Activated naive CD4-positive, alpha-beta T cell treated with anti-CD3 and anti-CD28 coated beads, Interleukin-2, amount 10 ng/mL, durations not matched to agents 7 days and 5 days (primary cell): ENCODE results near the gene ARHGEF16.

Source experiments
- CTCF ChIA-PET: fragments of 350-600 bp; sonication (Branson Sonifier 250); formaldehyde crosslinking; loops from one replicate; lab custom pipeline; 2021; ENCODE audit warnings: antibody characterized with exemption; lab: Charles Lee
- DNase-seq: peaks from one replicate; pipeline ENCODE4 v3.0.0-alpha.2; 2020
- H3K27ac Mint-ChIP-seq: one replicate; pipeline ENCODE4 v1.8.0; 2021; ENCODE audit warnings: mild to moderate bottlenecking, moderate library complexity, mixed read lengths
- H3K27me3 Mint-ChIP-seq: one replicate; pipeline ENCODE4 v1.8.0; 2021; ENCODE audit warnings: mild to moderate bottlenecking, mixed read lengths
- H3K36me3 Mint-ChIP-seq: one replicate; pipeline ENCODE4 v1.8.0; 2021; ENCODE audit warnings: mixed read lengths
- H3K4me1 Mint-ChIP-seq: one replicate; pipeline ENCODE4 v1.8.0; 2021; ENCODE audit warnings: mixed read lengths
- H3K4me3 Mint-ChIP-seq: one replicate; pipeline ENCODE4 v1.8.0; 2021; ENCODE audit warnings: mild to moderate bottlenecking, moderate library complexity, mixed read lengths
- H3K9me3 Mint-ChIP-seq: one replicate; pipeline ENCODE4 v1.8.0; 2021; ENCODE audit warnings: mixed read lengths

The ARHGEF16 gene

DNA sequence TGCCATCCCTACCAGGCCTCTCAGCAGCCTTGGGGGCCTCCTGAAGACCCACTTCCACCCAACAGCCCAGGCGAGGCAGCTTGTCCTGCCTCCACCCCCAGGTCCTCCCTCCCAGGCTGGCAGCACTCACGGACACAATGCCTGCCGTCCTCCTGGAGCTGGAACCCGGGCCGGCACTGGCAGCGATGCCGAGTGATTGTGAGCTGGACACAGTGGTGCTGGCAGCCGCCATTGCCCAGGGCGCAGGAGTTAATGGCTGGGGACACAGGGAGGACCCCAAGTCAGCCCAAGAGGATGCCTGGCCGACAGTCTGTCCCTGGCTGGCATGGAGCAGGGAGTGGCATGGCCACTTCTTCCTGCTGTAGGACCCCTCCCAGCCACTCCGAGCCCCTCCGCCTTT lies 60.8 kb downstream of the ARHGEF16 start:
- CTCF ChIA-PET, result no interaction called here
- H3K36me3 Mint-ChIP-seq, result no peaks in the 10 kb centered on the region
- H3K9me3 Mint-ChIP-seq, result peaks cover 1% of the 10 kb centered on the region
- no peaks in the 10 kb centered on the region for H3K4me1 Mint-ChIP-seq
- H3K4me3 Mint-ChIP-seq, result no peak overlapping the region
- DNase-seq, result no peak
- H3K27me3 Mint-ChIP-seq, result no peaks in the 10 kb centered on the region
- H3K27ac Mint-ChIP-seq, result no peak overlapping the region

DNA sequence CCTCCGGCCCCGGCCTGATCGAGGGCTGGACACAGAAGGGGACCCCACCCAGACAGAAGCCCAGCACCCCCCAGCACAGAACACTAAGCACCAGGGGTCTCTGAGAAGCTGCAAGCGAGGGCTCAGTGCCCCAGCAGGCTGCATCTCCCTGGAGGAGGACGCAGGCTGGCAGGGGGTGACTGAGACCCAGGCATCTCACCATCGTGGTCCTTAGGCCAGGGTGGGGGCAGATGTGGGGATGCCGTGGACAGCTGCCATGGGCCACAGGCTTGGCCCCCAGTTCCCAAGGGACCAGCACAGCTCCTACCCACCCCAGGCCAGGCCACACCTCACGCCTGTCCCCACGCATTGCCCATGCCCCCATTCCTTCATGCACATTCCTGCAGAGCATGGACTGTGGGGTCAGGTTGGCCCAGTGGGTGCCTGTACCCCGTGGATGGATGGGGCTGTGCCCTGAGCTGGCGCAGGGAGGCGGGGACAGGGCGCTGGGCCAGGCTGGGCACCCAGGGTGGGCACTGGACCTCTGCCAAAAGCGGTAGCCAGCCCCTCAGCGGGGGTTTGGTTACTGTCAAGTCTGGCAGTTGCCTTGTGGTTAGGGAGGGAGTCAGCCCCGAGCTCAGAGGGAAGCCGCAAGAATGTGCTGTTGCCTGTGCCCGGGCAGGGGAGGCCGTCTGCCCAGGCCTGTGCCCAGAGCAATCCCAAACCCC lies 61.5 kb downstream of the ARHGEF16 start:
- Mint-ChIP-seq H3K27me3 (no peaks in the 10 kb centered on the region), H3K9me3 (peaks cover 1% of the 10 kb centered on the region), H3K27ac (no peak overlapping the region), H3K4me1 (no peaks in the 10 kb centered on the region), H3K36me3 (no peaks in the 10 kb centered on the region), H3K4me3 (no peak overlapping the region)
- CTCF ChIA-PET, result interaction anchor here (0.8 kb wide), 1 partner anchor 104 kb away, joined by 3 read pairs; no protein-coding TSS in a partner anchor
- no peak for DNase-seq

DNA sequence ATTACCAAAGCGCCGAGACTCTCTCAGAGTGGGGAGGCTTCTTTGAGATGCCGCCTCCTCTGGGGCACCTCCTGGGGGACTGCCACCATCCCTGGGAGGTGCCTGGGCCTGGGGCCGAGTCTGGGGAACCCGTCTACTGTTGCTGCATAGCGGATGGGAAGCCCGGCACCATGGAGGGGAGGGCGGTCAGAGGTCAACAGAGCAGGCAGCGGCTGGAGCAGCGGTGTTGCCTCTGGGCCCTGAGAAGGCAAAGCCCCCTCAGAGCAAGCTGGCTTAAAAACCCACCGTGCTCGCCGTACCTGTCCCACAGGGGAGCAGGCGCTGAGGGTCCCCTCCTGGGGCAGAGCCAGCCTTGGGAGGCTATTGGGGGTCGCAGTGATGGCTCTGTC lies 62.0 kb downstream of the ARHGEF16 start:
- no peaks in the 10 kb centered on the region for H3K36me3 Mint-ChIP-seq
- no peak for DNase-seq
- peaks cover 1% of the 10 kb centered on the region for H3K9me3 Mint-ChIP-seq
- no peak overlapping the region for H3K4me3 Mint-ChIP-seq
- no peaks in the 10 kb centered on the region for H3K4me1 Mint-ChIP-seq
- no peak overlapping the region for H3K27ac Mint-ChIP-seq
- CTCF ChIA-PET, result interaction anchor here (0.8 kb wide), 1 partner anchor 103 kb away, joined by 3 read pairs; no protein-coding TSS in a partner anchor
- no peaks in the 10 kb centered on the region for H3K27me3 Mint-ChIP-seq

DNA sequence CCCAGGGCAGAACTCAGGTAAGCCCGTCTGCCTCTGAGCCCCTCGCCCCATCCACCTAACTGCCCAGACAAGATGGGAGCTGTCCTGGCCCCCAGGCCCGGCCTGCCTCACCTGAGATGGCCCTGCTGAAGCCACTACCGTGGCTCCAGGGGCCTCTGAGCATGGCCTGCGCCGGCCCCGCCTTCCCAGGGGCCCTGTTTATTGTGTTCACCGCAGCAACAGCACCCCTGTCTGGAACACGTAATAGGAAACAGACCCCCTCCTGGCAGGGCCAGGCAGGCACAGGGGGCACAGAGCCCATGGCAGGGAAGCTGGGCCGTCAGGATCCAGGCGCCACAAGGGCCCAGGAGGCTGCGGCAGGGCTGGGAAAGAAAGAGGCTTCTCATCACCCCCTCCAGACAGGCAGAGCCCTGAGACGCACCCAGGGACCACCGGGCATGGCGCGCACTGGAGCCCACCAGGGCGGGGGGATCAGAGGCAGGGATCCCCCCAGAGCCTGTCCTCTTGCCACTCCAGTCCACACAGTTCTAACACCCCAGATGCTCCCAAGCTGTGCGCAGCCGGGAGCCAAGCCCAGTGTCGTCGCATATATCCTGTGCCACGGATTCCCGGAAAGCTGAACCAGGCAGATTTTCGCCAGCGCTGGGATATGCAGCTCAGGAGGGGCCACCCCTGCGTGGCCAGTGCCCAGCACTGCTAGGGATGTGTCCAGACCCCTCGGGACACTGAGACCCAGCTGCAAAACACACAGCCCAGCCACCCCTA lies 62.6 kb downstream of the ARHGEF16 start:
- H3K4me1 Mint-ChIP-seq, result no peaks in the 10 kb centered on the region
- DNase-seq, result no peak
- H3K27ac Mint-ChIP-seq, result no peak overlapping the region
- CTCF ChIA-PET, result no interaction called here
- H3K36me3 Mint-ChIP-seq, result no peaks in the 10 kb centered on the region
- peaks cover 1% of the 10 kb centered on the region for H3K9me3 Mint-ChIP-seq
- no peaks in the 10 kb centered on the region for H3K27me3 Mint-ChIP-seq
- no peak overlapping the region for H3K4me3 Mint-ChIP-seq

DNA sequence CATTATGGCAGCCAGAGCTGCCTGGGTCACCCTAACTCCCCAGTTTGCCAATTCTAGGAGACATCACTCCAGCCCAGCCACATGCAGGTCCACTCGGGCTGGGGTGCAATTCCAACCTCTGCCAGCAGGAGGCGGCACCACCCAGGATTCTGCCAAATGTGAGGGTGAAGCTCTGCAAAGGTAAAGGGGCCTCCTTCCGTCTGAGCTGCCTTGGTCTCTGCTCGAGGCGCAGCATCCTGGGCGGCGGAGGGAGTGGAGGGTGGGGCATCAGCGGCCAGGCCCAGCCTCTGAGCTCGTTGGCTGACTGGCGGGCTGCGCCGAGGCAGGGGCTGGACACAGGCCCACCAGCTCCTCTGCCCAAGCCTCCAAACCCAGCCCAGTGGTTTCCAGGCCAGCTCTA lies 63.8 kb downstream of the ARHGEF16 start:
- H3K27ac Mint-ChIP-seq, result no peak overlapping the region
- no peak overlapping the region for H3K4me3 Mint-ChIP-seq
- peak; percentile 50 for DNase-seq
- H3K36me3 Mint-ChIP-seq, result no peaks in the 10 kb centered on the region
- H3K9me3 Mint-ChIP-seq, result peaks cover 1% of the 10 kb centered on the region
- CTCF ChIA-PET, result interaction anchor here (0.8 to 1.0 kb wide), 3 partner anchors 24 to 103 kb away, joined by 3 read pairs; no protein-coding TSS in a partner anchor
- no peaks in the 10 kb centered on the region for H3K27me3 Mint-ChIP-seq
- no peaks in the 10 kb centered on the region for H3K4me1 Mint-ChIP-seq

DNA sequence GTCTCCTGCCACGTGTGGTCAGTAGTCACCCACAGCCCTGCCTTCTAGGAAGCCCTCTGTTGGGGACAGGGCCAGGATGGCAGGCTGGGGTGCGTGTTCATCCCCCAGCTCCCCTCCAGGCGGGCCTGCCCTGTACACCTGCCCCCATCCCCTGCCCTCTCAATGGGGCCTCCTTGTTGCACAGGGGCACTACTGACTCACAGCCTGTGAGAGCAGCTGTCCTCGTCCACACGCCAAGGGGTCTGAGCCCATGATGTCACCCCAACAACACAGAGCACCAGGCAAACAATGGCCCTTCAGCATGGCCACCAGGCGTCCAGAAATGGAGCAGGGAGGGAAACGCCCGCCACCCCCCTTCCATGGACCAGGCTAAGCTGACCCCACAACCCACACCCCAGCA lies 64.3 kb downstream of the ARHGEF16 start:
- no peaks in the 10 kb centered on the region for H3K36me3 Mint-ChIP-seq
- no peak overlapping the region for H3K4me3 Mint-ChIP-seq
- DNase-seq, result no peak
- H3K9me3 Mint-ChIP-seq, result peaks cover 1% of the 10 kb centered on the region
- H3K27me3 Mint-ChIP-seq, result no peaks in the 10 kb centered on the region
- no peaks in the 10 kb centered on the region for H3K4me1 Mint-ChIP-seq
- no peak overlapping the region for H3K27ac Mint-ChIP-seq
- CTCF ChIA-PET, result interaction anchor here (0.8 to 1.0 kb wide), 2 partner anchors 24 to 103 kb away, joined by 3 read pairs; no protein-coding TSS in a partner anchor

DNA sequence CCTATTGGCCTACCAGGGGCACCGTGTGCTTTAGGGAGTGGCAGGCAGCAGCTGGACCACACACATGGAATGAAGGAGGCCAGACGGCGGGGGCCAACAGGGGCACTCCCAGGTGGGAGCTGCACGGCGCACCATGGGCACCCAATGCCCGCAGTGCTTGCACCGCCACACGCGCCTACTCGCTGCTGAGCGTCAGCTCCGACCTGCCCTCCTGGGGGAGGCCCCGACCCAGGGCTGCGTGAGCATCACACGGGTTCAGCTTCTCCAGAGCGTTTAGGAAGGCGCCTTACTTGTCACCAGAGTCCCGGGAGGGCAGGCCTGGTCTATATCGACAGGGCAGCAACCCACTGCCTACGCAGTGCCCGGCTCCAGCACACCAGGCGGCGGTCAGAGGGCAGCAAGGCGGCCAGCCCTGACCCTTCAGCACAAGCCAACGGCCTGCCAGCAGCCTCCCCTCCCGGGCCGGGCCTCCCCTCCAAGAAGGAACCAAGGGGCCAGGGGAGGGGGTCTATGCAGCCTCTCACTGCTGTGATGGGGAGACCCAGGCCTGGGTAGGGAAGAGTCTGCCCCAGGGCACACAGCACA lies 64.9 kb downstream of the ARHGEF16 start:
- no peaks in the 10 kb centered on the region for H3K27me3 Mint-ChIP-seq
- DNase-seq, result no peak
- H3K4me1 Mint-ChIP-seq, result peaks cover 1% of the 10 kb centered on the region
- peaks cover 1% of the 10 kb centered on the region for H3K9me3 Mint-ChIP-seq
- CTCF ChIA-PET, result interaction anchor here (1.0 kb wide), 1 partner anchor 23 kb away, joined by 3 read pairs; no protein-coding TSS in a partner anchor
- no peak overlapping the region for H3K4me3 Mint-ChIP-seq
- no peaks in the 10 kb centered on the region for H3K36me3 Mint-ChIP-seq
- H3K27ac Mint-ChIP-seq, result no peak overlapping the region

DNA sequence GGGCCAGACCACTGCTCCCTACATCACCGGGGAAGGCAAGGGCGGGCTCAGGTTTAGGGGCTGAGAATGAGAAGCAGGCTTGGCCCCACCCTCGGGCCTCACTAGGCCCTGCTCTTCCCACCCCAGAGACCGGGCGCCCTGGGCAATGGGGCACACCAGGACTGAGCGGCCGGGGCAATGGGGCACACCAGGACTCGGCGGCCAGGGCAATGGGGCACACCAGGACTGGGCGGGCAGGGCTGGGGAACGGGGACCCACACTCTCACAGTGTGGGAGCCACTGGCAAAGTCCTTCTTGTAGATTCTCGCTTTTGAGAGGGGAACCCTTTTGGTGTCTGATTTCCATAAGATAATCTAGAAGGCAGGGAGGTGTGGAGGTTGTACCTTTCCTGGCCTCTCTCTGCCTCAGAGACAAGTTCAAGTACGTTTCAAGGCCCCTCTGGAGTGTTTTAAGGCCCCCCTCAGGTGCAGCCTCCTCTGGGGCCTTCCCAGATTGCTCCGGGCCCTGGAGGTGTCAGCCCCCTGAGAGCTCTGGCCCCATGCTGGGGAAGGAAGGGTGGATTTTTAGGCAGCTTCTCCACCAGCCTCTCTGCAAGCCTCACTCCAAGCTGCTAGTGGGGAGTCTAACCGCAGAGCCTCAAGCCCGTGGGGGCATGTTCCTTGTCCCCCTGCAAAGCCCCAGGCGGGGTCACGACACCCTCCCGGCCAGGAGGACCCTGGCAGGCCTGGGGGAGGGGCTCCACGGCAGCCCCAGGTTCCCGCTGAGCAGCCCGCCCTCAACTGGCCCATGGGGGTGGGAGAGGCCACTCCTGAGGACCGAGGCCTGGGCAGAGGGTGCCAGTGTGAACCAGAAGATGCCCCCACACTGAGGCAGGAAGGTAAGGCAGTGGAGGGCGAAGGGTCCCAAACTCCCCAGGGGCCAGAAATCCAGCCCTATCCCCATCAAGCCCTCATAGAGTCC lies 66.2 kb downstream of the ARHGEF16 start:
- Mint-ChIP-seq H3K27ac (no peak overlapping the region), H3K9me3 (peaks cover 1% of the 10 kb centered on the region), H3K4me1 (peaks cover 4% of the 10 kb centered on the region), H3K36me3 (no peaks in the 10 kb centered on the region), H3K27me3 (no peaks in the 10 kb centered on the region), H3K4me3 (no peak overlapping the region)
- DNase-seq, result no peak
- CTCF ChIA-PET, result no interaction called here

DNA sequence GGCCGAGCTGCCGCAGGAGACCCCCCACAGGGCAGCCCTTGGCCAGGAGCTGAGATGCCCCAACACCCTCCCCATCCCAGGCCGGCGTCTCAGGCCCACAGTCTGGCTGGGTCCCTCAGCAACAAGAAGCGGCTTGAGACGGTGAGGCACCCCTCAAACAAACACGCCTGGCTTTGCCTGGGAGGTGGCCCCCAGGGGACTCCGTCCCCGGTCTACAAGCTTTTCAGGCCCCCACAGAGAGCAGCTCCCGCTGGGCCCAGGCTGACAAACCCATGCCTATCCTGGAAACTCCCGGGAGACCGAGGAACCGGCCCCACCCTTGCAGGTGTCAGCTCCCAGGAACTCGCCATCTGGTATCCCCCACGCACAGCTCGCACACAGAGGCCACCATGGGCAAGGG lies 67.0 kb downstream of the ARHGEF16 start:
- DNase-seq, result no peak
- Mint-ChIP-seq H3K4me1 (peaks cover 4% of the 10 kb centered on the region), H3K9me3 (peaks cover 1% of the 10 kb centered on the region), H3K27ac (no peak overlapping the region), H3K4me3 (no peak overlapping the region), H3K36me3 (no peaks in the 10 kb centered on the region), H3K27me3 (no peaks in the 10 kb centered on the region)
- CTCF ChIA-PET, result no interaction called here

DNA sequence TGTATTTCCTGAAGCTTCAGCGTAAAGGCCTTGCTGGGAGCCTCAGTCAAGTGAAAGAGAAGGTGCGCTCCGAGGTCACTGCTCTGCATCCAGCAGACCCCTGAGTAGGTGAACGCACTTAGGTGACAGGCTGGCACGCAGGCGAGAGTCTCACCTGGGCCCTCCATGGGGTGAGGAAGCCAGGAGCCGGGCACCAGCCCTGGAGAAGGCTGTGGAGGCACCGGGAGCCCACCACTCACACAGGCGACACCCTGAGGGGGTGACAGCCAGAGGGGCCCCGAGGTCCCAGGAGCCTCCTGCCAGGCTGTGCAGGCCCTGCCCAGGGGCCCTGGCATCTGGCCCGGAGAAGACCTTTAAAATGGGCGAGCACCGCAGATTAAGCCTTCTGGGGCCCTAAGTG lies 67.6 kb downstream of the ARHGEF16 start:
- peaks cover 4% of the 10 kb centered on the region for H3K4me1 Mint-ChIP-seq
- no peaks in the 10 kb centered on the region for H3K36me3 Mint-ChIP-seq
- H3K4me3 Mint-ChIP-seq, result no peak overlapping the region
- H3K27ac Mint-ChIP-seq, result no peak overlapping the region
- H3K27me3 Mint-ChIP-seq, result no peaks in the 10 kb centered on the region
- DNase-seq, result no peak
- peaks cover 1% of the 10 kb centered on the region for H3K9me3 Mint-ChIP-seq
- CTCF ChIA-PET, result no interaction called here

DNA sequence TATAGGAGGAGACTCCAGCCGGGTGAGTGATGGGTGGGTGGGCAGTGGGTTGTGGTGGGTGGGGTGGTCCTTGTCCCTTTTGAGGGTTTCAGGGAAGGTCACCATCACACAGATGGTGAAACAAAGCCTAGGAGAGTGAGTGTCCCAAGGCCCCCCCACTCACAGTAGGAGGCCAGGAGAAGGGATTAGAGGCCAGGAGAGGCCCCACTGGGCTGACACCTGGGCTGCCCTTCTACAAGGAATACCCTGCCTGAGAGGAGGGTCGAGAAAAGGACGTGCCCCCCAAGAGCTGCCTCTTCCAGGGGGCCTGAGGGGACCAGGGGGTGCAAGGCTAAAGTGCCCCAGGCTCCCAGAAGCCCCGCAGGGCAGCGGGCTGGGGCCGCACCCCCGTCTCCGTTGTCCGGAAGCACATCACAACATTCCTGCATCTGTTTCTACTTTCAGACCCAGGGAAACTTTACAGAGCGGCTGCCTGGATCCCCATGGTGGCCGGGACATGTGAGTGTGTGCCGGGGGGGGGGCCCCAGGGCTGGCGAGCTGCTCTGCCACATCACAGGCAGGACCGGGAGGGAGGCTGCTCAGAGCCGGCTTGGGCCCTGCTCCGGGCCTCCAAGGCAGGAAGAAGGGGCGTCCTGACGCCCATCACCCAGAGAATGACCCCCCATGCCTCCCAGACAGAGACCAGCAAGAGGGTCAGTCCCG lies 68.2 kb downstream of the ARHGEF16 start:
- DNase-seq, result no peak
- Mint-ChIP-seq H3K27me3 (no peaks in the 10 kb centered on the region), H3K27ac (no peak overlapping the region), H3K9me3 (peaks cover under 1% of the 10 kb centered on the region), H3K4me3 (no peak overlapping the region), H3K4me1 (peaks cover 4% of the 10 kb centered on the region), H3K36me3 (no peaks in the 10 kb centered on the region)
- CTCF ChIA-PET, result no interaction called here

DNA sequence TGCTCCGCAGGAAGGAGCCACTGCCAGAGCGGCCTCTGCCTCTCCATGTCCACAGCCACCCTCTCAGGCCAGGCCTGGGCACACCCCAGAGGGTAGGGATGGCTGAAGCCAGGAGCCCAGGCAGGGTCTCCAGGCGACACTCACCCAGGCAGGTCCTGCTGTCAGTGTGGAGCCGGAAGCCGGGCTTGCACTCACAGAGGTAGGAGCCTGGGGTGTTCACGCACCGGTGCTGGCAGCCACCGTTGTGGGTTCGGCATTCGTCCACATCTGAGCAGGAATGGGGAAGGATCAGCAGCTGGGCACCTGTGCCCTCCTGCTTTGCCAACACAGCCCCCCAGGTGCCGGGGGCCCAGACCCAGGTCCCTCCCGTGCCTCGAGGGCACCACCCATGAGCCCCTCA lies 69.5 kb downstream of the ARHGEF16 start:
- H3K36me3 Mint-ChIP-seq, result no peaks in the 10 kb centered on the region
- no peak for DNase-seq
- CTCF ChIA-PET, result no interaction called here
- no peak overlapping the region for H3K27ac Mint-ChIP-seq
- H3K4me3 Mint-ChIP-seq, result no peak overlapping the region
- no peaks in the 10 kb centered on the region for H3K27me3 Mint-ChIP-seq
- peaks cover 7% of the 10 kb centered on the region for H3K4me1 Mint-ChIP-seq
- no peaks in the 10 kb centered on the region for H3K9me3 Mint-ChIP-seq

DNA sequence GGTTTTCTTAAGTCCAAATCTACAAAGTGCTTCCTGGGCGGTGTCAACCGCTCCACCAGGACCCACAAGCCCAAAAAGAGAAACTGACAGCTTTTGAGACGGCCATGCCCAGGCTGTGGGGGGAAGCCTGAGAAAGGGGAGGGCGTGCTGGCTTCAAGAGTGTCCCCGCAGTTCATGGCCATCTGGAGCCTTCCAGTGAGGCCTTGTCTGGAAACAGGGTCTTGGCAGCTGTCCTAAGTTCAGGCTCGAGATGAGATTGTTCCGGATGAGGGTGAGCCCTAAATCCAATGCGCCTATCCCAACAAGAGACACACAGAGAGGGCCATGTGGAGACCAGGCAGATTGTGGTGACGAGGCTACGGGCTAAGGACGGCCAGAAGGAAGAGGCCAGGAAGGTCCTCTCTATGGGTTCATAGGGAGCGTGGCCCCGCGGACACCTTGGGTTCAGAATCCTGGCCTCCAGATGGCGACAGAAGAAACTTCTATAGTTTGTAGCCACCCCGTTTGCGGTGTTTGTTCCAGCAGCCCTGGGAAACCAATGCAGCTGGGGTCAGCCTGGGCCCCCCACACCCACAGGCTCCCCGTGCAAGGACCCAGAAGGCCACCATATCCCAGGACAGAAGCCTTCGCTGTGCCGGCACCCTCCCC lies 70.2 kb downstream of the ARHGEF16 start:
- Mint-ChIP-seq H3K4me1 (peaks cover 13% of the 10 kb centered on the region), H3K27ac (no peak overlapping the region), H3K36me3 (no peaks in the 10 kb centered on the region), H3K4me3 (no peak overlapping the region), H3K9me3 (no peaks in the 10 kb centered on the region), H3K27me3 (no peaks in the 10 kb centered on the region)
- CTCF ChIA-PET, result no interaction called here
- no peak for DNase-seq
